ENCODE measurements around the gene OR2Y1. TPM values are rescaled to one million over a fixed set of nuclear protein-coding genes. Genes with fewer than 3 reads are reported as not detected.

The OR2Y1 gene
- total and polyA plus RNA-seq, 2 of the 4 experiments (the other 2 are of a cell fraction), result not detected

- H2AK5ac ChIP-seq (ENCODE audit: low read depth, low read length), result no peak overlapping the region
- dilution Hi-C loops (cut with HindIII; ENCODE audit: low sequenced_read_pairs, unreplicated experiment), result no loop called here
- CTCF ChIA-PET, result no interaction called here
- no peak overlapping the region for H2BK20ac ChIP-seq (ENCODE audit: low read depth, low read length)
- no peak overlapping the region for H2AFZ ChIP-seq (replicated peaks; ENCODE audit: low read length, poor library complexity)
- H4K8ac ChIP-seq (ENCODE audit: low read depth in 2 of 2, low read length in 2 of 2), result no peak overlapping the region
- no TSS peak for BruUV-seq (replicated peaks)
- in situ Hi-C loops (cut with MboI; ENCODE audit: low sequenced_read_pairs), result no loop called here
- no peaks in the 10 kb centered on the region for H3K27me3 ChIP-seq (ENCODE audit: control insufficient read depth, insufficient read depth, low read length)
- H3K4me1 ChIP-seq (ENCODE audit: control insufficient read depth, insufficient read depth, low read length), result no peaks in the 10 kb centered on the region
- H3K18ac ChIP-seq (ENCODE audit: low read depth, low read length), result no peak overlapping the region
- no peak for ATAC-seq (ENCODE audit: low read depth)
- no peak overlapping the region for H4K5ac ChIP-seq (ENCODE audit: low read depth, low read length)
- POLR2A ChIA-PET (ENCODE audit: unreplicated experiment), result no interaction called here
- H4K20me1 ChIP-seq (ENCODE audit: insufficient read depth, low read length), result no peaks in the 10 kb centered on the region
- no peak for DNase-seq
- H2AK9ac ChIP-seq (replicated peaks; ENCODE audit: low read depth, low read length, poor library complexity), result no peak overlapping the region
- no peak overlapping the region for H3K14ac ChIP-seq (replicated peaks; ENCODE audit: low read depth, low read length)
- intact Hi-C loops (cut with micrococcal nuclease), result no loop called here
- no peak overlapping the region for H4K91ac ChIP-seq (ENCODE audit: insufficient read depth, low read depth, low read length)
- no peak overlapping the region for H3K4me2 ChIP-seq (ENCODE audit: low read depth, low read length)
- H2BK120ac ChIP-seq (ENCODE audit: low read depth, low read length), result no peak overlapping the region
- no peak overlapping the region for H3K4ac ChIP-seq (ENCODE audit: low read depth, low read length)
- H3K4me3 ChIP-seq (ENCODE audit: insufficient read depth, low read depth, low read length), result no peak overlapping the region
- no peak overlapping the region for H3K27ac ChIP-seq (ENCODE audit: insufficient read depth, low read length)
- H3K9me3 ChIP-seq (ENCODE audit: control insufficient read depth, insufficient read depth, low read length), result no peaks in the 10 kb centered on the region
- no peaks in the 10 kb centered on the region for H3K79me1 ChIP-seq (ENCODE audit: low read depth in 1 of 2, low read length in 2 of 2)
- no peak overlapping the region for H3K9ac ChIP-seq (ENCODE audit: low read depth, low read length)
- no peak overlapping the region for H3K56ac ChIP-seq (ENCODE audit: extremely low read depth, insufficient read depth, low read length)
- no peaks in the 10 kb centered on the region for H3K9me1 ChIP-seq (ENCODE audit: insufficient read depth, low read length)
- H2BK5ac ChIP-seq (ENCODE audit: low read depth, low read length, poor library complexity, severe bottlenecking), result no peak overlapping the region
- no CpG with 5 or more reads among the region's 5 CpGs for WGBS, 2 experiments (ENCODE audit: extremely low coverage in 2 of 2, insufficient read length in 1 of 2)
- no peak overlapping the region for H2BK15ac ChIP-seq (ENCODE audit: low read depth, low read length)
- H3K36me3 ChIP-seq (ENCODE audit: control insufficient read depth, insufficient read depth, low read length), result no peaks in the 10 kb centered on the region
- no peak for TF ChIP-seq MXI1 (IDR thresholded peaks at IDR 0.05; ENCODE audit: borderline replicate concordance, low read depth, low read length)
- TF ChIP-seq CTCF (conservative IDR thresholded peaks at IDR 0.05; ENCODE audit: low read depth, low read length), result no peak
- no peak for TF ChIP-seq ELK1 (IDR thresholded peaks at IDR 0.05; ENCODE audit: borderline replicate concordance, low read depth, low read length)
- no peak for TF ChIP-seq RCOR1 (IDR thresholded peaks at IDR 0.05; ENCODE audit: insufficient replicate concordance, low read length)
- TF ChIP-seq MAZ (IDR thresholded peaks at IDR 0.05; ENCODE audit: borderline replicate concordance, low read depth, low read length), result no peak
- TF ChIP-seq BHLHE40 (IDR thresholded peaks at IDR 0.05; ENCODE audit: low read depth, low read length), result no peak
- no peak overlapping the region for H3K23ac ChIP-seq (ENCODE audit: low read depth, low read length)
Observed at GRCh38 chr5:180723936-180724335, 15.9 kb downstream of the OR2Y1 start.
